Measurements from ENCODE around the gene SRBD1. TPM values are rescaled to one million over a fixed set of nuclear protein-coding genes. Genes with fewer than 3 reads are reported as not detected.

The SRBD1 gene
- total and polyA plus RNA-seq, 2 experiments from 2014 or later = 27.4 to 46.3 TPM

- H3K79me2 ChIP-seq (replicated peaks; ENCODE audit: insufficient read depth) = no peaks in the 10 kb centered on the region
- H3K36me3 ChIP-seq (ENCODE audit: insufficient read depth) = no peaks in the 10 kb centered on the region
- TF ChIP-seq EZH2phosphoT487 (IDR thresholded peaks at IDR 0.05; ENCODE audit: unreplicated experiment) = no peak
- no peak for TF ChIP-seq ZNF331 (CRISPR knock-in tag; IDR thresholded peaks at IDR 0.05; ENCODE audit: low read depth)
- TF ChIP-seq STAT1 (IDR thresholded peaks at IDR 0.05; ENCODE audit: unreplicated experiment) = no peak
- no peak for TF ChIP-seq ETS1 (IDR thresholded peaks at IDR 0.05)
- TF ChIP-seq CREB1 (CRISPR knock-in tag; IDR thresholded peaks at IDR 0.05; ENCODE audit: low read depth) = no peak
- TF ChIP-seq JUNB (IDR thresholded peaks at IDR 0.05; ENCODE audit: unreplicated experiment) = no peak
- no peak for TF ChIP-seq CTCF (conservative IDR thresholded peaks at IDR 0.05; ENCODE audit: low read depth in 2 of 2)
- TF ChIP-seq POLR2AphosphoS5 (IDR thresholded peaks at IDR 0.05; ENCODE audit: low read depth) = no peak
- TF ChIP-seq ZNF114 (CRISPR knock-in tag; IDR thresholded peaks at IDR 0.05) = no peak
- no peak for TF ChIP-seq NANOG (IDR thresholded peaks at IDR 0.05; ENCODE audit: borderline replicate concordance)
- no peak for TF ChIP-seq EZH2 (IDR thresholded peaks at IDR 0.05; ENCODE audit: low read depth, unreplicated experiment)
- Mint-ChIP-seq H3K9me3 (no peaks in the 10 kb centered on the region), H3K27ac (no peak overlapping the region), H3K4me1 (peaks cover 2% of the 10 kb centered on the region; the same call in 1 of the 3 replicates), H3K36me3 (ENCODE audit: low read depth) (no peaks in the 10 kb centered on the region), H3K4me3 (no peak overlapping the region), H3K27me3 (ENCODE audit: insufficient read depth, low read depth, poor library complexity) (no peaks in the 10 kb centered on the region)
- no peak overlapping the region for H3K4me2 ChIP-seq
- no peaks in the 10 kb centered on the region for H3F3A ChIP-seq (replicated peaks; ENCODE audit: low read depth)
- H3K4me1 ChIP-seq (ENCODE audit: insufficient read depth) = no peaks in the 10 kb centered on the region; the same call in 1 of the 2 replicates
- DNase-seq (ENCODE audit: low spot score) (no peak), ATAC-seq (no peak)
- no peak overlapping the region for H3K27ac ChIP-seq (ENCODE audit: low read depth)
- H4K20me1 ChIP-seq (replicated peaks; ENCODE audit: insufficient read depth) = no peaks in the 10 kb centered on the region
- no peaks in the 10 kb centered on the region for H3K27me3 ChIP-seq (ENCODE audit: insufficient read depth)
- H3K9me2 ChIP-seq (ENCODE audit: insufficient read depth) = no peaks in the 10 kb centered on the region
- H3K4me3 ChIP-seq = no peak overlapping the region
- H2AFZ ChIP-seq = peak overlapping the region; percentile 3; the same call in 1 of the 2 replicates
Observed at GRCh38 chr2:45368792-45369191, 242.3 kb downstream of the SRBD1 start.

- no peak for DNase-seq (ENCODE audit: low spot score)
- H3K27ac Mint-ChIP-seq = no peak overlapping the region
- no peak for ATAC-seq
- Histone ChIP-seq H2AFZ (no peak overlapping the region), H3F3A (replicated peaks; ENCODE audit: low read depth) (no peaks in the 10 kb centered on the region), H3K27me3 (ENCODE audit: insufficient read depth) (no peaks in the 10 kb centered on the region), H3K4me2 (no peak overlapping the region), H4K20me1 (replicated peaks; ENCODE audit: insufficient read depth) (no peaks in the 10 kb centered on the region), H3K79me2 (replicated peaks; ENCODE audit: insufficient read depth) (no peaks in the 10 kb centered on the region), H3K4me1 (ENCODE audit: insufficient read depth) (no peaks in the 10 kb centered on the region; the same call in 1 of the 2 replicates), H3K27ac (ENCODE audit: low read depth) (no peak overlapping the region), H3K36me3 (ENCODE audit: insufficient read depth) (no peaks in the 10 kb centered on the region), H3K4me3 (no peak overlapping the region), H3K9me2 (ENCODE audit: insufficient read depth) (peaks cover 12% of the 10 kb centered on the region; the same call in 1 of the 2 replicates)
- no peaks in the 10 kb centered on the region for H3K4me1 Mint-ChIP-seq
- H3K27me3 Mint-ChIP-seq (ENCODE audit: insufficient read depth, low read depth, poor library complexity) = peaks cover 2% of the 10 kb centered on the region
- no peaks in the 10 kb centered on the region for H3K36me3 Mint-ChIP-seq (ENCODE audit: low read depth)
- H3K9me3 Mint-ChIP-seq = no peaks in the 10 kb centered on the region
- no peak overlapping the region for H3K4me3 Mint-ChIP-seq
- TF ChIP-seq ZNF114 (CRISPR knock-in tag; IDR thresholded peaks at IDR 0.05) = no peak
- TF ChIP-seq NANOG (IDR thresholded peaks at IDR 0.05; ENCODE audit: borderline replicate concordance) = no peak
- TF ChIP-seq REST (IDR thresholded peaks at IDR 0.05; ENCODE audit: unreplicated experiment) = no peak
- no peak for TF ChIP-seq POLR2AphosphoS5 (IDR thresholded peaks at IDR 0.05; ENCODE audit: low read depth)
- TF ChIP-seq CREB1 (CRISPR knock-in tag; IDR thresholded peaks at IDR 0.05; ENCODE audit: low read depth) = no peak
- TF ChIP-seq EZH2phosphoT487 (IDR thresholded peaks at IDR 0.05; ENCODE audit: unreplicated experiment) = no peak
Observed at GRCh38 chr2:45361666-45362065, 249.4 kb downstream of the SRBD1 start.
